Chondrocyte (in vitro differentiated cells): Measurements from ENCODE around the gene LTA4H. TPM values are rescaled to one million over a fixed set of nuclear protein-coding genes. Genes with fewer than 3 reads are reported as not detected.

Experiments
- DNase-seq: peaks from one replicate; pipeline ENCODE4 v3.0.0; 2021; ENCODE audit warnings: mixed read lengths, low spot score
- H3K27ac Mint-ChIP-seq: one replicate; pipeline ENCODE4 v1.8.0; 2021; ENCODE audit warnings: mild to moderate bottlenecking, moderate library complexity, mixed read lengths; ENCODE audit not compliant: unreplicated experiment
- H3K27me3 Mint-ChIP-seq: 2 replicates; pipeline ENCODE4 v1.8.0; 2021; ENCODE audit warnings: low read depth, mixed read lengths
- H3K36me3 Mint-ChIP-seq: 2 replicates; pipeline ENCODE4 v1.8.0; 2021; ENCODE audit warnings: low read depth, mixed read lengths
- H3K4me1 Mint-ChIP-seq: 2 replicates; pipeline ENCODE4 v1.8.0; 2021; ENCODE audit warnings: low read depth, mild to moderate bottlenecking, mixed read lengths
- H3K4me3 Mint-ChIP-seq: one replicate; pipeline ENCODE4 v1.8.0; 2021; ENCODE audit warnings: mild to moderate bottlenecking, moderate library complexity, mixed read lengths; ENCODE audit not compliant: unreplicated experiment
- H3K9me3 Mint-ChIP-seq: 2 replicates; pipeline ENCODE4 v1.8.0; 2021; ENCODE audit warnings: low read depth, mixed read lengths
- total RNA-seq: library from RNA; stranded (reverse); gene quantifications from 3 replicates; pipeline ENCODE4 v1.2.1, GENCODE V29; 2021
- TF ChIP-seq, protein P1 (sequence below): fragments of 200-600 bp; sonication (generic); IDR thresholded peaks from 2 replicates; pipeline ENCODE4 v1.5.0; 2021; ENCODE audit warnings: antibody characterized with exemption, mild to moderate bottlenecking, moderate library complexity

LTA4H gene
- total RNA-seq, 1 donor from 2014 or later: 55.0 TPM

DNA sequence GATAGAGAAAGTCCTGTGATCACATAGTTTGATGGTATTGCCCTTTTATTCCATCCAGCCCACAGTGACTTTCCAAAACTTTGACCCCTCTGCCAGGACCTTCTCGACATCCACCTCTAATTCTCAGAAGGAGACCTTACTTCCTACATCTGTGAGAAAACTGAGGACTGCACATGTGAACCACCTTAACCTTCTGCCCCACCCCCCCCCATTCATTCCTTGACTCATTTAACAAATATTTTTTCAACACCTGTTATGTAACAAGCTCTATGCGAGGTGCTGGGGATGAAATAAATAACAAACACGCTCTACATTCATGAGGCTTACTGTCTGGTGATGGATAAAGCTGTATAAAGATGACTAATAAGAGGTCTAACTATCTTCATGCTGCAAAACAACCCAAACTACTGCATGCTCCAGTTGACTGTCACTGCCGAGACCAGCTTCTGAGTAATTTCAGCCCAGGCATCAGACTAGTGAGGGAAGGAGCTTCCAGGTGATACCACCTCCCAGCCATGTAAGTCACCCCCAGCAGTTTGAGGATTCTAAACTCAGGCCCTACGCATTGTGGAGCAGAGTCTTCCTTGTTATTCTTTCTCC is 37.4 kb downstream of the LTA4H start:
- H3K36me3 Mint-ChIP-seq: peaks cover 14% of the 10 kb centered on the region
- TF ChIP-seq, protein P1, sequence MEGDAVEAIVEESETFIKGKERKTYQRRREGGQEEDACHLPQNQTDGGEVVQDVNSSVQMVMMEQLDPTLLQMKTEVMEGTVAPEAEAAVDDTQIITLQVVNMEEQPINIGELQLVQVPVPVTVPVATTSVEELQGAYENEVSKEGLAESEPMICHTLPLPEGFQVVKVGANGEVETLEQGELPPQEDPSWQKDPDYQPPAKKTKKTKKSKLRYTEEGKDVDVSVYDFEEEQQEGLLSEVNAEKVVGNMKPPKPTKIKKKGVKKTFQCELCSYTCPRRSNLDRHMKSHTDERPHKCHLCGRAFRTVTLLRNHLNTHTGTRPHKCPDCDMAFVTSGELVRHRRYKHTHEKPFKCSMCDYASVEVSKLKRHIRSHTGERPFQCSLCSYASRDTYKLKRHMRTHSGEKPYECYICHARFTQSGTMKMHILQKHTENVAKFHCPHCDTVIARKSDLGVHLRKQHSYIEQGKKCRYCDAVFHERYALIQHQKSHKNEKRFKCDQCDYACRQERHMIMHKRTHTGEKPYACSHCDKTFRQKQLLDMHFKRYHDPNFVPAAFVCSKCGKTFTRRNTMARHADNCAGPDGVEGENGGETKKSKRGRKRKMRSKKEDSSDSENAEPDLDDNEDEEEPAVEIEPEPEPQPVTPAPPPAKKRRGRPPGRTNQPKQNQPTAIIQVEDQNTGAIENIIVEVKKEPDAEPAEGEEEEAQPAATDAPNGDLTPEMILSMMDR: no peak
- peaks cover 7% of the 10 kb centered on the region for H3K4me1 Mint-ChIP-seq
- H3K4me3 Mint-ChIP-seq: no peak overlapping the region
- no peak for DNase-seq
- H3K27me3 Mint-ChIP-seq: no peaks in the 10 kb centered on the region
- no peaks in the 10 kb centered on the region for H3K9me3 Mint-ChIP-seq
- no peak overlapping the region for H3K27ac Mint-ChIP-seq

DNA sequence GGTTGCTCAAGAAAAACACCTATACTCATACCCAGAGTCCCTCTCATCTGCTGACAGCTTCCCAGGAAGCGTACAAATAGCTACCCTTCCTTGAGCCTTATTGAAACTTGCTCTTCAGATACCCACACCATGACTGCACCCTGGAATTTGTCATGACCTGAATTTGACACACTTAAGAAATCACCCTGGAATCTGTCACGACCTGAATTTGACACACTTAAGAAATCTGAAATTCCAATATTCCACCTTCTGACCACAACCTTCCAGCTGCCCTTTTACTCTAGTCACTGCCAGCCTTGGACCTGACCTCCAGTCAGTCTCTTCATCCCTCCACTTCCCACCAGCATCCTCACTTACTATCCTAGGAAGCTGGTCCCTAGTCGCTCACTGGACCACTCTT is 38.1 kb downstream of the LTA4H start:
- H3K27me3 Mint-ChIP-seq: no peaks in the 10 kb centered on the region
- H3K36me3 Mint-ChIP-seq: peaks cover 12% of the 10 kb centered on the region
- no peak overlapping the region for H3K4me3 Mint-ChIP-seq
- peaks cover 7% of the 10 kb centered on the region for H3K4me1 Mint-ChIP-seq
- no peak overlapping the region for H3K27ac Mint-ChIP-seq
- no peak for DNase-seq
- no peaks in the 10 kb centered on the region for H3K9me3 Mint-ChIP-seq
- TF ChIP-seq, protein P1: no peak

DNA sequence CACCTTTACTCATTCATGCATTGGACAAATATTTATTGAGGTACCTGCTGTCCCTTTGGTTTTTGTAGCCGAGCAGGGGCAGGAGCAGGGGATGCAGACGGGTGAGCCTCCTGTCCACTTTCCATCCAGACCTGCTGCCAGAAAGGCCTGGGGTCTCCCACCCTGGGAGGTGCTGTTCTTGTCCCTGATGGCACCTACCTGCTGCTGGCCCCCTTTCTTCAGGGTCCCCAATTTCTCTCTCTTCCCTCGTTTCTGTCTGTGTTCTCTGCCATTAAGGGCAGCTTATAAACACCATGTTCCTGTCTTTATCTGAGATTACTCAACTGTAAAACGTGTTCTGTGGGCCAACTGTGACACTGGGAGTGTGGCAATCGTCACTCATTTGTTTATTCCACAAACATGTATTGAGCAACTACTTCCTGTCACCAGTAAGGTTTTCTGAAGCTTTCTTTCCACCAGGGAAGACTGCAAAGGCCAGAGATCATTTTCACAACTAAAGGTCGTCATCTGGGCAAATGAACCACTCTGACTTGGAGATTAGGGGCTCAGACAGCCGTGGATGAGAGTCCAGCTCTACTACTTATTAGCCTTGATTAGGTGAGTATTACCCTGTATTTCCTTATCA is 39.2 kb downstream of the LTA4H start, which contains the start of gene HAL:
HAL (minus strand) TSS at position 311 of the 625 bp plus-strand sequence. CDS start 434 bp downstream, outside the sequence.
- DNase-seq: no peak
- Mint-ChIP-seq H3K36me3 (peaks cover 12% of the 10 kb centered on the region), H3K9me3 (no peaks in the 10 kb centered on the region), H3K4me3 (no peak within 1 kb of the TSS), H3K4me1 (peaks cover 7% of the 10 kb centered on the region), H3K27ac (no peak within 1 kb of the TSS), H3K27me3 (no peaks in the 10 kb centered on the region)
- TF ChIP-seq, protein P1: no peak

DNA sequence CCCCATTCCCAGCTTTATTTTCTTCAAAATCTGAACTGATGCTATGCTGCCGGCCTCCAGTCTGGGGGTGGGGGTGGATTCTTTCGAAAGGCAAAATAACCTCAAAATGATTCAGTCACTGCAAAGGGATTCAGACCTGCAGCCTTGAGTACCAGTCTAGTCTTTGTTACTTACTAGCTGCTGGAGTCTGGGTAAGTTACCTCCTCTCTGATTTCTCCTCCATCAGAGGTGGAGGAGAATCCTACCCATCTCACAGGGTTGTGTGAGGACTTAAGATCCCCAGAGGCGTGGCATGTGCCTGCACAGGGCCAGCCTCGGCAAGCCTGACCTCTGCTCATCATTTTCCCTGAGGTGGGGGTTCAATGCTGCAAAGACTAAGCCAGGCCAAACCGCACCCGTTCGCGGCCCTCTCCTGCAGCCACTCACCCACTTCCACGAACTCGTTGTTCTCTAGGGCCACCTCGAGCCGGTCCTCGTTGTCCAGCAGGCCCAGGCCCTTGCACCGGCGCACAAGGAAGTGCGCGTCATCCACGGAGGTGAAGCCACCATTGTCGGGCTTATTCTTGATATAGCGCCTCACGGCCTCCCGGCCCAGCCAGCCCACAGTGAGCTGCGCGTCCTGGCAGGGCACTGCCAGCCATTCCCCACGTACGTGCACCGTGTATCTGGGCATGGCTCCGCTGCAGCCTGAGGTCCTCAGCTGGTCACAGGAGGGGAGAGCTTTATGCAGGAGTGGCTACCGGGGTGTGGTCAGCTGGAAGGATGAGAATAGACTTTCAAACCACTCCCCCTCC is 40.0 kb downstream of the LTA4H start:
- Mint-ChIP-seq H3K27me3 (no peaks in the 10 kb centered on the region), H3K4me1 (peaks cover 7% of the 10 kb centered on the region), H3K4me3 (no peak overlapping the region), H3K27ac (no peak overlapping the region), H3K9me3 (no peaks in the 10 kb centered on the region), H3K36me3 (peaks cover 10% of the 10 kb centered on the region)
- no peak for DNase-seq
- TF ChIP-seq, protein P1: no peak

DNA sequence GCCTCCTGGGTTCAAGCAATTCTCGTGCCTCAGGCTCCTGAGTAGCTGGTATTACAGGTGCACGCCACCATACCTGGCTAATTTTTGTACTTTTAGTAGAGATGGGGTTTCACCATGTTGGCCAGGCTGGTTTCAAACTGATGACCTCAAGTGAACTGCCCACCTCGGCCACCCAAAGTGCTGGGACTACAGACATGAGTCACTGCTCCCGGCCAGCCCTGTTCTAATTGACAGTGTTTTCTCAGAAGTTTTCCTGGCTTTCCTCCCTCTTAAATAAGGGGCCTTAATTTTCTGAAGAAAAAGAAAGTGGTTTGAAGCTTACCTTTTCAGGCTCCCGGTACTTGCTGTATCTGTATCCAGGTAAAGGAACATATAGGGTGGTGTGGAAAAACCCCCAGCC is 40.9 kb downstream of the LTA4H start:
- peaks cover 7% of the 10 kb centered on the region for H3K4me1 Mint-ChIP-seq
- TF ChIP-seq, protein P1: no peak
- H3K27ac Mint-ChIP-seq: no peak overlapping the region
- no peak overlapping the region for H3K4me3 Mint-ChIP-seq
- DNase-seq: no peak
- peaks cover 7% of the 10 kb centered on the region for H3K36me3 Mint-ChIP-seq
- H3K9me3 Mint-ChIP-seq: no peaks in the 10 kb centered on the region
- H3K27me3 Mint-ChIP-seq: no peaks in the 10 kb centered on the region
